HepG2 (cell line): ENCODE results near the gene CYP2W1. TPM values are rescaled to one million over a fixed set of nuclear protein-coding genes. Genes with fewer than 3 reads are reported as not detected.

Experiments used
- AGO2 ChIP-seq: fragments of 200-400 bp; formaldehyde crosslinking; optimal IDR thresholded peaks from 2 replicates; pipeline ENCODE3; 2017; ENCODE audit warnings: mild to moderate bottlenecking, low read depth, low read length, moderate library complexity
- CHCHD3 ChIP-seq: sonication (generic); formaldehyde crosslinking; IDR thresholded peaks from 2 replicates; pipeline ENCODE4 v1.8.0; 2022; ENCODE audit warnings: mild to moderate bottlenecking, missing genetic modification reagents, moderate library complexity
- KDM1A ChIP-seq: IDR thresholded peaks from 2 replicates; pipeline ENCODE4 v1.6.1; 2016; ENCODE audit warnings: missing compliant biosample characterization
- ZFYVE20 ChIP-seq: sonication (generic); formaldehyde crosslinking; IDR thresholded peaks from 2 replicates; pipeline ENCODE4 v1.8.0; 2023; ENCODE audit warnings: low read depth, mild to moderate bottlenecking, moderate library complexity, missing genetic modification reagents, borderline replicate concordance
- ZNF121 ChIP-seq: sonication (generic); formaldehyde crosslinking; IDR thresholded peaks from 2 replicates; pipeline ENCODE4 v1.5.0; 2020; ENCODE audit warnings: mild to moderate bottlenecking, missing genetic modification reagents
- ZNF160 ChIP-seq: sonication (generic); formaldehyde crosslinking; IDR thresholded peaks from 2 replicates; pipeline ENCODE4 v1.8.0; 2022; ENCODE audit warnings: mild to moderate bottlenecking, inconsistent platforms, missing genetic modification reagents
- ZNF543 ChIP-seq: sonication (generic); formaldehyde crosslinking; IDR thresholded peaks from 2 replicates; pipeline ENCODE4 v1.4.0; 2020; ENCODE audit warnings: mild to moderate bottlenecking, missing genetic modification reagents
- ZNF629 ChIP-seq: sonication (generic); formaldehyde crosslinking; conservative IDR thresholded peaks from 2 replicates; pipeline ENCODE4 v1.5.0; 2020; ENCODE audit warnings: missing genetic modification reagents
- ZSCAN21 ChIP-seq: sonication (generic); formaldehyde crosslinking; IDR thresholded peaks from 2 replicates; pipeline ENCODE4 v1.8.0; 2022; ENCODE audit warnings: mild to moderate bottlenecking, missing genetic modification reagents, moderate library complexity, borderline replicate concordance
- polyA plus RNA-seq, 8 experiments: library from polyadenylated mRNA; depleted of rRNA in 3 of 8; stranded (reverse) in 7 of 8; unstranded in 1 of 8; fragments of >200 nt; fragmentation: Illumina TruSeq in 4 of 8; extraction: Trizol in 4 of 8; gene quantifications; 2 replicates each; pipeline versions ENCODE4 v1.2.1 to v1.2.3, GENCODE V29; 2011 to 2016; ENCODE audit warnings: low read depth in 4 of 8, missing spikeins in 1 of 8, mixed read lengths in 1 of 8; ENCODE audit not compliant: insufficient read depth in 1 of 8
- total RNA-seq, 5 experiments: library from RNA; depleted of rRNA; stranded (reverse); fragments of >200 nt; fragmentation: Illumina TruSeq; extraction: Trizol; gene quantifications; 2 replicates each; pipeline ENCODE4 v1.2.3, GENCODE V29; 2016; ENCODE audit warnings: low read depth in 1 of 5
- TF ChIP-seq, protein P1 (sequence below): sonication (generic); formaldehyde crosslinking; IDR thresholded peaks from 2 replicates; pipeline ENCODE4 v1.8.0; 2022; ENCODE audit warnings: mild to moderate bottlenecking, missing genetic modification reagents
- TF ChIP-seq, protein P2 (sequence below): sonication (generic); formaldehyde crosslinking; IDR thresholded peaks from 2 replicates; pipeline ENCODE4 v1.5.0; 2020; ENCODE audit warnings: missing genetic modification reagents, mild to moderate bottlenecking, borderline replicate concordance
- TF ChIP-seq, protein P3 (sequence below): sonication (generic); formaldehyde crosslinking; IDR thresholded peaks from 2 replicates; pipeline ENCODE4 v1.5.1; 2020; ENCODE audit warnings: missing genetic modification reagents, mild to moderate bottlenecking, borderline replicate concordance

CYP2W1 gene
- total and polyA plus RNA-seq, 2 of the 13 experiments (the other 11 are each of a cell fraction or from before 2014, with no cell fraction given) = 19.5 to 31.7 TPM

DNA sequence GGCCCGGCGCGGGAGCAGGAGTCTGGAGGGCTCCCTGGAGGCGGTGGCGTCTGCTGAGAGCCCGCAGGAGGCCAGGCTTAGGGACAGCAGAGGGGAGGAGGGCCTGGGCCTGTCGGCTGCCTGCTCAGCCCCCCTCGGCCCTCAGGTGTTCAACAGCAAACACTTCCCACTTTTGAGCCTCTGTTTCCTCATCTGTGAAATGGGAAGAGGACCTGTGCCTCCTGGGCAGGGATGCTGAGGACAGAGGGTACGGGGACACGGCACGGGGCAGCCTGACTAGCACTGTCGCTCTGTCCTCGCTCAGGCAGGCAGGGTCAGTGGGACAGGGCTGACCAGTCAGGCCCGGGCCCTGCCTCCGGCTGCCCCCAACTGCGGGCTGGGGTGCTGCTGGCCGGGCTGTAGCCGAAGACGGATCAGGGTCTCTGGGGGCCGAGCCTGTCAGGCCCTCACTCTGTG, 663 bp downstream of the CYP2W1 start (continued):
- TF ChIP-seq ZNF121 (CRISPR knock-in tag) = peak; percentile 38; the same call in 1 of the 2 replicates
- TF ChIP-seq ZNF629 (CRISPR knock-in tag) = peak; percentile 99
- peak; percentile 91 for TF ChIP-seq AGO2
- TF ChIP-seq, protein P1, sequence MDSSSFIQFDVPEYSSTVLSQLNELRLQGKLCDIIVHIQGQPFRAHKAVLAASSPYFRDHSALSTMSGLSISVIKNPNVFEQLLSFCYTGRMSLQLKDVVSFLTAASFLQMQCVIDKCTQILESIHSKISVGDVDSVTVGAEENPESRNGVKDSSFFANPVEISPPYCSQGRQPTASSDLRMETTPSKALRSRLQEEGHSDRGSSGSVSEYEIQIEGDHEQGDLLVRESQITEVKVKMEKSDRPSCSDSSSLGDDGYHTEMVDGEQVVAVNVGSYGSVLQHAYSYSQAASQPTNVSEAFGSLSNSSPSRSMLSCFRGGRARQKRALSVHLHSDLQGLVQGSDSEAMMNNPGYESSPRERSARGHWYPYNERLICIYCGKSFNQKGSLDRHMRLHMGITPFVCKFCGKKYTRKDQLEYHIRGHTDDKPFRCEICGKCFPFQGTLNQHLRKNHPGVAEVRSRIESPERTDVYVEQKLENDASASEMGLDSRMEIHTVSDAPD (CRISPR knock-in tag) = 0 out of 2 replicates have a peak, but pooled peaks have one; percentile 17
- TF ChIP-seq, protein P2, sequence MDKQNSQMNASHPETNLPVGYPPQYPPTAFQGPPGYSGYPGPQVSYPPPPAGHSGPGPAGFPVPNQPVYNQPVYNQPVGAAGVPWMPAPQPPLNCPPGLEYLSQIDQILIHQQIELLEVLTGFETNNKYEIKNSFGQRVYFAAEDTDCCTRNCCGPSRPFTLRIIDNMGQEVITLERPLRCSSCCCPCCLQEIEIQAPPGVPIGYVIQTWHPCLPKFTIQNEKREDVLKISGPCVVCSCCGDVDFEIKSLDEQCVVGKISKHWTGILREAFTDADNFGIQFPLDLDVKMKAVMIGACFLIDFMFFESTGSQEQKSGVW (CRISPR knock-in tag) = no peak
- TF ChIP-seq ZNF160 (CRISPR knock-in tag) = no peak
- peak; percentile 79; the same call in 1 of the 2 replicates for TF ChIP-seq KDM1A
- peak; percentile 64; the same call in 1 of the 2 replicates for TF ChIP-seq ZSCAN21 (CRISPR knock-in tag)
- TF ChIP-seq, protein P3, sequence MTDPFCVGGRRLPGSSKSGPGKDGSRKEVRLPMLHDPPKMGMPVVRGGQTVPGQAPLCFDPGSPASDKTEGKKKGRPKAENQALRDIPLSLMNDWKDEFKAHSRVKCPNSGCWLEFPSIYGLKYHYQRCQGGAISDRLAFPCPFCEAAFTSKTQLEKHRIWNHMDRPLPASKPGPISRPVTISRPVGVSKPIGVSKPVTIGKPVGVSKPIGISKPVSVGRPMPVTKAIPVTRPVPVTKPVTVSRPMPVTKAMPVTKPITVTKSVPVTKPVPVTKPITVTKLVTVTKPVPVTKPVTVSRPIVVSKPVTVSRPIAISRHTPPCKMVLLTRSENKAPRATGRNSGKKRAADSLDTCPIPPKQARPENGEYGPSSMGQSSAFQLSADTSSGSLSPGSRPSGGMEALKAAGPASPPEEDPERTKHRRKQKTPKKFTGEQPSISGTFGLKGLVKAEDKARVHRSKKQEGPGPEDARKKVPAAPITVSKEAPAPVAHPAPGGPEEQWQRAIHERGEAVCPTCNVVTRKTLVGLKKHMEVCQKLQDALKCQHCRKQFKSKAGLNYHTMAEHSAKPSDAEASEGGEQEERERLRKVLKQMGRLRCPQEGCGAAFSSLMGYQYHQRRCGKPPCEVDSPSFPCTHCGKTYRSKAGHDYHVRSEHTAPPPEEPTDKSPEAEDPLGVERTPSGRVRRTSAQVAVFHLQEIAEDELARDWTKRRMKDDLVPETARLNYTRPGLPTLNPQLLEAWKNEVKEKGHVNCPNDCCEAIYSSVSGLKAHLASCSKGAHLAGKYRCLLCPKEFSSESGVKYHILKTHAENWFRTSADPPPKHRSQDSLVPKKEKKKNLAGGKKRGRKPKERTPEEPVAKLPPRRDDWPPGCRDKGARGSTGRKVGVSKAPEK (CRISPR knock-in tag) = 0 out of 2 replicates have a peak, but pooled peaks have one; percentile 42
- no peak for TF ChIP-seq CHCHD3
- no peak for TF ChIP-seq ZNF543 (CRISPR knock-in tag)
- TF ChIP-seq ZFYVE20 (CRISPR knock-in tag) = no peak
